HG03060 (cell line): Measurements from ENCODE around the gene OTOP3.
"Not testable (repeated sequence)": the region's sequence is repeated elsewhere in the genome, so short reads cannot be mapped to it uniquely, and the experiment has no call there.

ENCODE experiments used
- ATAC-seq: cut with Tn5 transposase; IDR thresholded peaks from one replicate; pipeline ENCODE4 v1.9.1; 2021; ENCODE audit warnings: low read depth, moderate number of reproducible peaks; ENCODE audit not compliant: unreplicated experiment

Gene OTOP3

DNA sequence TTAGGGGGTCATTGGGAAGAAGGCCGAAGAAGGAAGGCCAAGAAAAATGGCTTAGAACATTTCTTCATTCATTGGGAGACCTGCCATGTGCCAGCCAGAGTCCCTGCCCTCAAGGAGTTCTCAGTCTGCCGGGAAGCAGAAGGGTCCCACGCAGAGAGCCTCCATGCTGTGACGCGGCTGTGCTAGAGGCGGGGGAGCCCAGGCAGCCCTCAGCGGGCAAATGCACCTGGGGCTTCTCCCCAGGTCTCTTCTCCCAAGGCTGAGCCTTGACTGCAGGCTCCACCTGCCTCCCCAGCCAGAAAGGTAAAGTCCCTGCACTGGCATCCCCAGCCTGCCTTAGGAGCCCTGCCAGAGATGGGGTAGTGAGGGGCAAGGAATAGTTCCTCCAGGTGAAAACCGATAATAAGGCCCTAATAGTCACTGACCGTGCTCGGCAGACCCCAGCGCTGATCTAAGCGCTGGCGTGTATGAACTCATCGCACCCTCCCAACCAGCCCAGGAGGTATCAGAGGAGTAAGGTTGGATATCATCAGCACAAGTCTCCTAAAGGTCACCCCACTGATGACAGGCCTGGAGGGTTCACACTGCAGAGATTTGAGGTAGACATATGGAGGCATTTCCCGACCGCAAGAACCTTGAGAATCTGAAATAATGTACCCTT, 45.8 kb downstream of the OTOP3 start:
- no peak for ATAC-seq

DNA sequence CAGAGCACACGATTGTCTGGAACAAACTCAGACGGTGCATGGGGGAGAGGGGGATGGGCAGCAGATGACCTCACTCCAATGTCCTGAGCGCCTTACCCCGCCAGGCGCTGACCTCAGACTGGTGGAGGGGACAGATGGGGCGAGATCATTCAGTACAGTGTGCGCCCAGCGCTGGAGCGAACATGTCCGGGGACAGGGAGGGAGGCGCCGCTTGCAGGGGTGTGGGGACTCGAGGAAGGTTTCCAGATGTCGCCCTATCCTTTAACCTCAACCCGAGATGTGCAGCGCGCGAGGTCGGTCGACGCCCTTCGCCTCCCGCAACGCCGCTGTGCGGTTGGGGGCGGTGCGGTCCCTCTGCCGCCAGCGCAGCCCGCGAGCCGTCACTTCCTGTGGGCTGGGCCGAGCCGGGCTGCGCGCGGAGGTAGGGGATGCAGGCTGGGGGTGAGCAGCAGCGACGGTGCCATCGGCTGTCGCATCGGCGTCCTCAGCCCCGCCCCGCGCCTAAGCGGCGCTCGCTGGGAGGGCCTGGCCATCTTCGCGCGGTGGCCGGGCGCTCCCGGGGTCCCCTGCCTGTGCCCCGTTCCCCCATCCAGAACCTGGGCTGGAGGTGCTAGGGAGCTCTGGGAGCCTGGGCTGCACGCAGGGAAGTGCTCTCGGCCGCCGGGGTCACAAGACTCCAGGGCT, 46.4 kb downstream of the OTOP3 start:
- no peak for ATAC-seq

DNA sequence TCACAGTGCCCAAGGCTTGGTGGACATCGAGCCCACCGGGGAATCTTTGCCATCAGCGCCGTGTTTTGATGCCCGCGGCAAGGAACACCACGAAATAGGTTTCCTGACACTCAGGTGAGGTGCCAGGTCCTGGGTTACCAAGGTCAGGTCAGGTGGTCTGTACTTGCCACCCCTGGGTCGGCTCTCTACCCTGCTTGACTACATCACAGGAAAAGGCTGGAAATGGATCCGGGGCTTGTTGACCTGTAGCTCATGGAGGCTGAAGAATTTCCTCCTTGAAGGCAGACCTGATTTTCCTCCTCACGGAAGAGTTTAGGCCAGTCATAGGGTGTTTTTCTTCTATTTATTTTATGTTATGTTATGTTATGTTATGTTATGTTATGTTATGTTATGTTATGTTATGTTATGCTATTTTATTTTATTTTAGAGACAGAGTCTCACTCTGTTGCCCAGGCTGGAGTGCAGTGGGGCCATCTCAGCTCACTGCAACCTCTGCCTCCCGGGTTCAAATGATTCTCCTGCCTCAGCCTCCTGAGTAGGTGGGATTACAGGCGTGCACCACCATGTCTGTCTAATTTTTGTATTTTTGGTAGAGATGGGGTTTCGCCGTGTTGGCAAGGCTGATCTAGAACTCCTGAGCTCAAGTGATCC, 47.1 kb downstream of the OTOP3 start:
- ATAC-seq: not testable (repeated sequence)

DNA sequence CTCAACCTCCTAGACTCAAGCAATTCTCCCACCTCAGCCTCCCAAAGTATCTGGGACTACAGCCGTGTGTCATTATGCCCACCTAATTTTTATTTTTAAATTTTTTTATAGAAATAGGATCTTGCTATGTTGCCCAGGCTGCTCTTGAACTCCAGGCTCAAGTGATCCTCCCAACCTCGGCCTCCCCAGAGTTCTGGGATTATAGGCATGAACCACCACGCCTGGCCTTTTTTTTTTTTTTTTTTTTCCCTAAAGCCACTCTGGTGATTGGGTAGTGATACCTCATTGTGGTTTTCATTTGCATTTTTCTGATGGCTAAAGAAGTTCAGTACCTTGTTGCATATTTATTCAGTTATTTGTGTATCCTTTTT, 50.5 kb downstream of the OTOP3 start:
- ATAC-seq: no peak

DNA sequence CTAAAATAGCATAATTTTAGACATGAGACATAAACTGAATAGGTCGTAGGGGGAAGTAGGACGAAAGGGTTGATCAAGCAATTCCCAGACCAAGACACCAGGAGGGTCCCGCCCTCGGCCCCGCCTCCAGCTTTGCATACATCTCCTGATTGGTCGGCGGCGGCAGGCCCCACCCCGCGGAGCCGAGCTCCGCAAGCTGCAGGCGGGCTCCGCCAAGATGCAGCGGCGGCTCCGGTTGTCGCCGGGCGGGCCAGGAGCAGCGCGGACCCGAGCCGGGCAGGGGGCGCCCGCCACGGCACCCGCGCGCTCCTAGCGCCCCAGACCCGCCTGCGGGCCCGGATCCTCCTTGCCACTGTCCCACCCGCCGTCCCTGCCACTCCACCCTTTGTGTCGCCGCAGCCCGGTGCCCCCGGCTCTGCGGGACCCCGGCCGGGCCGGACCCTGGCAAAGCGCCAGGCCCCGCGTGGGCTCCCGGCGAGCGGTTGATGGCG, 51.8 kb downstream of the OTOP3 start, which contains the start of gene CDR2L:
CDR2L (plus strand) TSS at position 215 of the 491 bp plus-strand sequence. CDS start 412 bp downstream, outside the sequence.
- ATAC-seq: no peak

DNA sequence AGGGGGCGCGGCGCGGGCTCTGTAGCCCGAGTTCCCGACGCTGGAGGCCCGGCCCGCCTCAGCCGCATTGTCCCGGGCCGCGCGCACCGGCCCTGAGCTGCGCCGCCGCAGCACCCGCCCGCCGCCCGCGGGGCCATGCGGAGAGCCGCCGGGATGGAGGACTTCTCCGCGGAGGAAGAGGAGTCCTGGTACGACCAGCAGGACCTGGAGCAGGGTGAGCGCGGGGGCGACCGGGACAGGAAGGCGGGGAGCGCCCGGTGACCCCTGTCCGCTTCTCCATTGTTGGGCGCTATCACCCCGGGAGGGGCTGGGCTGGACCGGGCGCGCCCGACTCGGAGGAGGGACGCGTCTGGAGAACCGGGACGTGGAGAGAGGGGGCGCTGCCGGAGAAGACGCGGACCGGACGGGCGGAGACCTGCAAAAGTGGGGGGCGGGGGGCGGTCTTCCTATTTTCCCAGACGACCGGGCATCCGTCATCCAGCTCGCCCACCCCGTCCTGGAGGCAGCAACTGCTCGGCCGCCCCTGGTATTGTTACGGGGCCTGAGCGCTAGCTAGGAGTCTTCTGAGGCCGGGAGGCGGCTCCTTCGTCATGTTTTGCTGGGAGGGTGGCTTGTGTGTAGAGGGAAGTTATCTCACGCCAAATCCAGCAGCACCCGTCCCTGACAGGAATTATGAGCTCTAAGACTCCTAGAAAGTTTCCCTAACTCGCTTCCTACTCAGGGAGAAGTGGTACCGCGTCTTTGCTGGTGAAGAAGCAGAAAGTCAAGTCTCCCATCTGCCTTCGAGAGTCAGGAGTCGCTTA, 52.4 kb downstream of the OTOP3 start:
- no peak for ATAC-seq

DNA sequence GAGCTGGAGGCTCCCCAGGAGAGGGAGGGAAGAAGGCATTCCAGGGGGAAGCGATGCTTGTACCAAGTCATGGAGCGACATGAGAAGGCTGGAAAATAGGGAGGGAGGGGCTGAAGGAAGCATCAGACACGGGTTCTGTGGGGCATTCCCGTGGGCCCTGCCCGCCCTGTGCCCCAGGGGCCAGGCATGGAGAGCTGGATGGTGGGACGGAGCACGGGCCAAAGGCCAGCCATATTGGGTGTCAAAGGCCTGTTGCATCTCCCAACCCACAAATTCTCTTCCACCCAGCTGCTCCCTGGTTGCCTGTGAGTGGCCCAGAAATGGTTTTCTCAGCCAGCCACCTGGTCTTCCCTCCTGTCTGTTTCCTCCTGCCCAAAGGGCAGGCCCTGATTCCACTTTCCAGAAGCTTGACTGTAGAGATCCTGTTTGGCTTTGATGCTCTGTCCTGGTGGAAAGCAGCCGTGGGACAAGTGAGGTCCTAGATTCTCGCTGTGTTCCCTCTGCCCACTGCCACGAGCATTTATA, 54.9 kb downstream of the OTOP3 start:
- ATAC-seq: no peak

DNA sequence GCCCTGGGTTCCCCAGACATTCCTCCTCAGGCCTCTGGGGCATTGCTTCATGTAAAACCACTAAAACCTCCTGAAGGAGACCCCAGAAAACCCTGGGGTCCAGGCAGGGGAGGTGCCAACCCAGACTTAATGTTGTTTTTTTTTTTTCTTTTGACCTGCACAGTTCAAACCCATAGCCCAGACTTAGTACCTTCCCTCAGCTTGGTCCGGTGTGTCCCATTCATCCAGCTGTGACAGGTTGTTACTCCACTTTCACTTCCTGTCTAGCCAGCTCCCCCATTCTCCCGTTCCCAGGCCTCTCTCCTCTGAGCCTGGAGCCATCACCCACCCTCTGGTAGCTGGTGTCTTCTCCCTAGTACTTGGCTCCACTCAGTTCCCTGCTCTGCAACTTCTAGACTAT, 56.5 kb downstream of the OTOP3 start:
- ATAC-seq: no peak

DNA sequence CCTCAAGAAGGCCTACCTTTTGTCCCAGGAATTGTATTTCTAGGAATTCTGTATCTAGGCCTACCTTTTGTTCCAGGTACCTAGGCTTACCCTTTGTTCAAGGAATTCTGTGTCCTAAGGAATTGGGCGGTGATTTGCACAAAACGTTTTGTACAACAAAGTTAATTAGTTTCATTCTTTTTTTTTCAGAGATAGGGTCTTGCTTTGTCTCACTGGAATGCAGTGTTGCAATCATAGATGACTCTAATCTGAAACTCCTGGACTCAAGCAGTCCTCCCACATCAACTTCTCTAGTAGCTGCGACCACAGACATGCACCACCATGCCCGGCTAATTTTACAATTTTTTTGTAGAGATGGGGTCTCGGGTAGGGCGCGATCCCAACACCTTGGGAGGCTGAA, 58.7 kb downstream of the OTOP3 start:
- no peak for ATAC-seq

DNA sequence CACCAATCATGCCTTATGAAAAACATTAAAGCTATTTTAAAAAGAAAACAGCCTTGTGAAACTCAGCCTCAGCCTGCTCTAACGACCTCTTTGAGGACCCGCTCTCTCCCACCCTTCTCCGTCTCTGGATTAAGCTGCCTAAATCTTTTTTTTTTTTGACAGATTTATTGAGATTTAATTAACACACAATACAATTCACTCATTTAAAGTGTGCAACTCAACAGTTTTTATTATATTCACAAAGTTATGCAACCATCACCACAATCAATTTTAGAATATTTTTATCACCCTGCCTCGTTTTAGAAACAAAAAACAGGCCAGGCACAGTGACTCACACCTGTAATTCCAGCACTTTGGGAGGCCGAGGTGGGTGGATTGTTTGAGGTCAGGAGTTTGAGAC, 60.1 kb downstream of the OTOP3 start:
- no peak for ATAC-seq

DNA sequence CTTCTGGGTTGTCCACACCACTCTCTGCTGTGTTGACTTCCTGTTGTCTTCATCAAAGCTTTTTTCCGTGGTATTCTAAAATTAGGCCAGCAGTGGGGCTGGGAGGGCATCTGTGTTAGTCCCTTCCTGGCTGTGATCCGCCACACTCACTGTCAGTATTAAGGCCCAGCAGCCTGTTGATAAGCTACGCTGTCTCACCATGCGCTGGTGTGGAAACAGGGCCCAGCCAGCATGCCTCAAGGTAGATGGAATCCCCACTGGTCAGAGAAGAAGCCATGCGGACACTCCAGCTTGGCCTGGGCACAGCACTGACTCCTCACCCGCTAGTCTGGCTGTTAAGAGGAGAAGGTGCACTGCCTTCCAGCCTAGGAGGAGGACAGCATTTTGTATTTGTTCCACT, 63.1 kb downstream of the OTOP3 start:
- ATAC-seq: no peak

DNA sequence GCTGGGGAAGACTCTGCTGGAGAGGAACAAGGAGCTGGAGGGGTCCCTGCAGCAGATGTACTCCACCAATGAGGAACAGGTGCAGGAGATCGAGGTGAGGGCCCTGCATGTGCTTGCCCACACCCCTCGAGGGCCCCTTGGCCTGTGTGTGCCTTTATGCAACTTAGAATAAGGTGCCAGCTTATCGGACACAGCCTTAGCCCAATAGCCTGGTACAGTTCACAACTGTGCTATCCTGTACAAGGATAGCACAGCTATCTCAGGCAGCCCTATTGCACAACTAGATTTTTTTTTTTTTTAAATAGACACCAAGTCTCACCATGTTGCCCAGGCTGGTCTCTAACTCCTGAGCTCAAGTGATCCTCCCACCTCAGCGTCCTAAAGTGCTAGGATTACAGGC, 63.8 kb downstream of the OTOP3 start:
- no peak for ATAC-seq
